Measurements from ENCODE around the gene RHBDL2.

RHBDL2 gene

GRCh38 chr1:38881487-38881886, 60.1 kb downstream of the RHBDL2 start, which contains the start of gene GJA9:
Gene GJA9 (minus strand): TSS chr1:38881587. CDS start chr1:38876098, 5,489 bp downstream.
- TF ChIP-seq, protein P1, sequence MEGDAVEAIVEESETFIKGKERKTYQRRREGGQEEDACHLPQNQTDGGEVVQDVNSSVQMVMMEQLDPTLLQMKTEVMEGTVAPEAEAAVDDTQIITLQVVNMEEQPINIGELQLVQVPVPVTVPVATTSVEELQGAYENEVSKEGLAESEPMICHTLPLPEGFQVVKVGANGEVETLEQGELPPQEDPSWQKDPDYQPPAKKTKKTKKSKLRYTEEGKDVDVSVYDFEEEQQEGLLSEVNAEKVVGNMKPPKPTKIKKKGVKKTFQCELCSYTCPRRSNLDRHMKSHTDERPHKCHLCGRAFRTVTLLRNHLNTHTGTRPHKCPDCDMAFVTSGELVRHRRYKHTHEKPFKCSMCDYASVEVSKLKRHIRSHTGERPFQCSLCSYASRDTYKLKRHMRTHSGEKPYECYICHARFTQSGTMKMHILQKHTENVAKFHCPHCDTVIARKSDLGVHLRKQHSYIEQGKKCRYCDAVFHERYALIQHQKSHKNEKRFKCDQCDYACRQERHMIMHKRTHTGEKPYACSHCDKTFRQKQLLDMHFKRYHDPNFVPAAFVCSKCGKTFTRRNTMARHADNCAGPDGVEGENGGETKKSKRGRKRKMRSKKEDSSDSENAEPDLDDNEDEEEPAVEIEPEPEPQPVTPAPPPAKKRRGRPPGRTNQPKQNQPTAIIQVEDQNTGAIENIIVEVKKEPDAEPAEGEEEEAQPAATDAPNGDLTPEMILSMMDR (IDR thresholded peaks at IDR 0.05; ENCODE audit: low read depth, low read length, missing control alignments), result no peak
- no peak for DNase-seq (ENCODE audit: extremely low read depth, low read depth)
- no peak within 1 kb of the TSS for H3K4me3 ChIP-seq (replicated peaks; ENCODE audit: low read depth, low read length)

- TF ChIP-seq, protein P1 (IDR thresholded peaks at IDR 0.05; ENCODE audit: low read depth, low read length, missing control alignments), result no peak
- DNase-seq (ENCODE audit: extremely low read depth, low read depth), result no peak
- H3K4me3 ChIP-seq (replicated peaks; ENCODE audit: low read depth, low read length), result no peak overlapping the region
Measured at GRCh38 chr1:38875811-38876210, 65.8 kb downstream of the RHBDL2 start.

DNA sequence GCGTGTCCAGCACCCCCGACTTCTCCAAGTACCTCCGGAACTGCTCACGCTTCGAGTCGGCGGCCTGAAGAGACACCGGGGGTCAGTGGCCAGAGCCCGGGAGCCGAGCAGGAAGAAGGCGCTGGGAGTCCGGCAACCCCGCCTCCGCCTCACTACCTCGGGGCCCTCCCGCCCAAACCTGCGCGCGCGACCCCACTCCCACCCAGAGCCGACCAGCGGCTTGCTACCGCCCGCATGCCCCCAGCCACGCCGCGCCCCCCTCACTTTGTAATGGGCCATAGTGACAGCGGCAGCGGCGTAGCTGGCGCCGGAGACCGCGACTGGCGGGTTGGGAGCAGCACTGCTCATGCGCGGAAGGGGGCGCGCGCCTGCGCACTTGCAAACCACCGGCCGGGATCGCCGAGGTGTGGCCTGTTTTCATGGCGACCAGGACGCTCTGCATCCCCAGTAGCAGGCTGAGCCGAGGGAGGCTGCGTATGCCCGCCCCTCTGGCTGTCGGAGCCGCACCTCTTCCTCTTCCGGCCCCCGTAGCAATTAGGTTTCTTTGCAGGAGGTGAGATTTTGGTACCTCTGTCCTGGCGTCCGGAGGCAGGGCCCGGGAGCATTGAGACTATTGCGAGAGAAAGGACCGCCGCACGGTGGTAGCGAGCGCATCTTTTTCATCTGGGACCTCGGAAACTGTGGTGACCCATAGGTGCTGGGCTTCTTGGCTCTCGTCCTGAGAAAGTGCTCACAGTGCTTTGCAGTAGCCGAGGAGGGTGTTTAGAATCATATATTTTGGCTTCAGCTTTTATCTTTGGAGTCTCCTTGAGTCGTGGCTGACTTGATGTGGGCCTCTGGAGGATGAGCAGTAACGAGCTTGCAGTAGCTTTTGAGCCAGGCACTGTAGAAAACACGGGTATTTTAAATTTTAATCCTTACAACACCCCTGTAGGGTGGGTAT, 68.3 kb downstream of the RHBDL2 start, which contains the start of gene MYCBP:
Gene MYCBP (minus strand): TSS at position 322 of the 943 bp plus-strand sequence. CDS start 43 bp downstream, at position 279.
- H3K4me3 ChIP-seq (replicated peaks; ENCODE audit: low read depth, low read length), result peak within 1 kb of the TSS; percentile 93
- peak; percentile 87 for DNase-seq (ENCODE audit: extremely low read depth, low read depth)
- TF ChIP-seq, protein P1 (IDR thresholded peaks at IDR 0.05; ENCODE audit: low read depth, low read length, missing control alignments), result no peak

DNA sequence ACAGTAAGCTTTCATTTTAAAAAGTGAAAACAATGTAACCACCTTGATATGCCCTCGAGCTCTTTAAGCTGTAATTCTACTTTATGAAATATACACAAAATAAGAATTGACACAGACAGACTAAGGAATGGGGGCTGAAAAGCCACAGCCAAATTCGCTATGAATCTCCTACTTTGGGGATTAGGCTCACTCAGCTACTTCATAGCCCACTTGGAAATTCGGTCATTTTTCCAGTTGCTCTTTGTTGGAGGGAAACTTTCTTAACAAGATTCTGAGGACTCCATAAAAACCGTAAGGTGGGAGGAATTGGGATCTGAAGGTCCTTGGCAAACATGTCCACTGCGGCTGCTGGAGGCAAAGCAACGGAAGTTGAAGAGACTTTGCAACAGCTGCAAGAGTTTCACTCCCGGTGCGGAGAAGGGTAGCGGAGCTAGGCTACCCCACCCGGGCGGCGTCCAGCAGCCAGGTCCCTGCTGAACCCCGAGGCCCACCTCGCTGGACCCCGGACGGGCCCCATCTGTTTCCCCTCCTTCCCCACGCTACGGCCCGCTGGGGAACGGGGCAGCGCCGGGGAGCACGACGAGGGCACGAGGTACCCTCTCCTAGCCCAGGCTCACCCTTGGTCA, 69.1 kb downstream of the RHBDL2 start:
- DNase-seq (ENCODE audit: extremely low read depth, low read depth), result no peak
- TF ChIP-seq, protein P1 (IDR thresholded peaks at IDR 0.05; ENCODE audit: low read depth, low read length, missing control alignments), result no peak
- H3K4me3 ChIP-seq (replicated peaks; ENCODE audit: low read depth, low read length), result peak overlapping the region; percentile 93

- DNase-seq (ENCODE audit: extremely low read depth, low read depth), result no peak
- TF ChIP-seq, protein P1 (IDR thresholded peaks at IDR 0.05; ENCODE audit: low read depth, low read length, missing control alignments), result no peak
- H3K4me3 ChIP-seq (replicated peaks; ENCODE audit: low read depth, low read length), result no peak overlapping the region
Measured at GRCh38 chr1:38870996-38871395, 70.6 kb downstream of the RHBDL2 start.

DNA sequence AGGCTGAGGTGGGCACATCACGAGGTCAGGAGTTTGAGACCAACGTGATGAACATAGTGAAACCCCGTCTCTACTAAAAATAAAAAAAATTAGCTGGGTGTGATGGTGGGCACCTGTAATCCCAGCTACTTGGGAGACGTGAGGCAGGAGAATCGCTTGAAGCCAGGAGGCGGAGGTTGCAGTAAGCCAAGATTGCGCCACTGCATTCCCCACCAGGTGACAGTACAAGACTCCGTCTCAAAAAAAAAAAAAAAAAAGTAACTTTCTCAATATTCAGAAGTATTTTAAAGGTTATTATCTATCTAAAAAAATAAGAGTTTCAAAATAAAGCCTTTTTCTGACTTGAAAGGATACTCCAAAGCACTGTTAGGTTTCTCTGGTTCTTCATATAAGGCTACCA, 74.4 kb downstream of the RHBDL2 start:
- DNase-seq (ENCODE audit: extremely low read depth, low read depth), result no peak
- H3K4me3 ChIP-seq (replicated peaks; ENCODE audit: low read depth, low read length), result no peak overlapping the region
- TF ChIP-seq, protein P1 (IDR thresholded peaks at IDR 0.05; ENCODE audit: low read depth, low read length, missing control alignments), result no peak

Data from HFF-Myc (cell line).